HG02623 (cell line): ENCODE results near the gene MLH1.
A peak's percentile ranks its signal among the peaks of the same experiment; 100 is the strongest.
"Not testable (repeated sequence)": the region's sequence is repeated elsewhere in the genome, so short reads cannot be mapped to it uniquely, and the experiment has no call there.

Source experiments
- ATAC-seq: cut with Tn5 transposase; IDR thresholded peaks from one replicate; pipeline ENCODE4 v1.9.1; 2021; ENCODE audit warnings: moderate library complexity; ENCODE audit not compliant: unreplicated experiment

MLH1 gene

DNA sequence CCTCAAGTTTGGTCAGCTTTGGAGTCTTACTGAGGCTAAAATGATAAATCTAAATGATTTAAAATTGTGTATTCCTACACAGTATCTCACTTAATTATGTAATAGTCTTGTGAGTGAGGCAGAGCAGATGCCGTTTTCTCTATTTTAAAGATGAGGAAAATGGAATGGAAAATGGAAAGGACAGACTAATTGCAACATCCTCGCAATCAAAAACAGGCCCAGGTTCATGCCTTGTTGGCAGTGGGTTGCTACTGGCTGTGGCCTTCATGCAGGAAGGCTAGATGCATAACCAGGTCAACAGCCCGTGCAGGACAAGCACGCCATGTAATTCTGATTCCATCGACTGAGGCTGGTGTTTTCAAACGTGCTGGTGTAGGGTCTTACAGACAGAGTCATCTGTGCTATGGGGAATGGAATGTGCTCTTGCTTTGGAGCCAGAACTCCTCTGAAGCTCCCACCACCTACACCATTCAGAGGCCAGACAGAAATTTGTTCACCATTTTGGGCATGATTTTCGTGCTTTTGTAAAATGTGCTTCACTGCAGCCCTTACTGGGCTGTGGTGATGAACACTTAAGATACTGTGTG is 37.9 kb downstream of the MLH1 start:
- no peak for ATAC-seq

GRCh38 chr3:37032961-37033360 is 39.6 kb downstream of the MLH1 start:
- ATAC-seq: no peak

DNA sequence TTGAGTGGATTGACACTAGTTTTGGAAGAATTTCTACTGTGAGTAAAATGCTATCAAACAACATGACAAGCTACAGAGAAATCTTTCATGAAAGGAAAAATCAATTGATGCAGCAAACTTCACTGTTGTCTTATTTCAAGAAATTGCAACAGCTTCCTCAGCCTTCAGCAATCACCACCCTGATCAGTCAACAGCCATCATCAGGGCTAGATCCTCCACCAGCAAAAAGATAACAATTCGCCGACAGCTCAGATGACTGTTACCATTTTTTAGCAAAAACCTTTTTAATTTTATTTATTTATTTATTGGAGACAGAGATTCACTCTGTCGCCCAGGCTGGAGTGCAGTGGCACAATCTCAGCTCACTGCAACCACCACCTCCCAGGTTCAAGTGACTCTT is 44.0 kb downstream of the MLH1 start:
- no peak for ATAC-seq

GRCh38 chr3:37039161-37039846 is 46.0 kb downstream of the MLH1 start:
- no peak for ATAC-seq

DNA sequence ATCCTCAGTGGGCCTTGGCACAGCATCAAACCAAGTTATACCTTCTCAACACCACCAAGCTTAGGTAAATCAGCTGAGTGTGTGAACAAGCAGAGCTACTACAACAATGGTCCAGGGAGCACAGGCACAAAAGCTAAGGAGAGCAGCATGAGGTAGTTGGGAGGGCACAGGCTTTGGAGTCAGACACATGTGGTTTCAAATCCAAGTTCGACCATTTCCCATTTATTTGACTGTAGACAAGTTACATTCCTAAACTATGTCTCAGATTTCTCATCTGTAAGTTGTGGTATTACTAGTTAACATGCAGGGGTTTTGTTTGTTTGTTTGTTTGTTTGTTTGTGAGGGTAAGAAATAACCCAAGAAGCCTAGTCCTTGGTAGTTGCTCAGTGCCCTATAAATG is 46.9 kb downstream of the MLH1 start:
- ATAC-seq: no peak

DNA sequence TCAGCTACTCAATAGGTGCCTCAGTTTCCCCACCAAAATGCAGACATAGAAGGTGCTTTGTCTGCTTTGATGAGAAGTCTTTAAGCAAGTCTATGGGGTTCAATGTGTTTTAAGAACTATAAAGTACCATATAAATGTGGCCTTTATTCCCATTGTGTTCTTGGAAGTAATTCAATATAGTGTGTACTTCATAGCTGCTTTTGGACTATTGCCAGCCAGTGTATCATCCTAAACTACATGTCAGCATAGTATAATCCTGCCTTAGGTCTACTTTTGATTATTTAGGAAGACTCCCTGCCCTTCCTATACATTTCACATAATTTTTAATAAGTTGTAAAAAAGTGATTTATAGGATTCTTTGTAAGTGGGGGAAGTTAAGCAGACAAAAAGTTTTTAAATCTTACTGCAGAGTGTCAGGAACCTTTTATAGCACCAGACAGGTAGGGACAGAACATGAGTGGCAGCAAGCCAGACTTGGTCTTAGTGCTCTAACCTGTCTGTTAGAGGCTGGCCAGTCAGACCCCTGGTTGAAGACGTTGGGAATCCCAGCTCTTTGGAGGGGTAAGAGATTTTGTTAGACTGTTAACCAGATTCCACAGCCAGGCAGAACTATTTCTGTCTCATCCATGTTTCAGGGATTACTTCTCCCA is 48.4 kb downstream of the MLH1 start:
- ATAC-seq: no peak

DNA sequence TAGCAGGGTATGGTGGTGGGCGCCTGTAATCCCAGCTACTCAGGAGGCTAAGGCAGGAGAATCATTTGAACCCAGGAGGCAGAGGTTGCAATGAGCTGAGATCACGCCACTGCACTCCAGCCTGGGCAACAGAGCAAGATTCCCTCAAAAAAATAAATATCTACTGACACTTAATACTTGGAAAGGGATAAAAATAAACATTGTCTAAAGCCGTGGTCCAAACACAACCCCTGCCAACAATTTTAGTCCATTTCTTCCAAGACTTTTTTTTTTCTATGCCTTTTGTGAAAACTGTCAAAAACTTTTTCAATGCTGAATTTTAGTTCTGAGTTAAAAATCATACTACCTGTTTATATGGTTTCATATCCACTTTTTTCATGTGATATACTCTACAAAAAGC is 49.4 kb downstream of the MLH1 start:
- not testable (repeated sequence) for ATAC-seq

GRCh38 chr3:37050282-37050681 is 57.0 kb downstream of the MLH1 start:
- ATAC-seq: no peak

- ATAC-seq: no peak
Measured at GRCh38 chr3:37052860-37053259, 59.5 kb downstream of the MLH1 start.

GRCh38 chr3:37053337-37053736 is 60.0 kb downstream of the MLH1 start:
- no peak for ATAC-seq

DNA sequence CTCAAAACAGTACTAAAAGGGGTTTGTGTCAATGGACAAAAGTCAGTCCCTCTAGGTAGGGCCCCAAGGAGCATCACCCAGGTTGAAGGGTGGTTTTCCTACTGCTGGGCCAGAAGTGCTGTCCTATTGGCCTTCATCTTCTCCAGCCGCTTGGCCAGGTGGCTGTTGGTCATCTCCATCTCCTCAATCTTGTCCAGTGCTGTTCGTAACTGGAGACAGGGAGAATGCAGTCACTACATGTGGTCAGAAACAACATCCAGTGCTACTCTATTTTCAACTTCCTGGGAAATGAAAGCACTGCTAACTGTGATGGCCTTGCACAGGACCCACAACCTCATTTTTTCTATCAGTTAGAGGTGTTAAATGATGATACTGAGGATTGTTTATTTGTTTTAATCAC is 60.4 kb downstream of the MLH1 start:
- ATAC-seq: no peak

GRCh38 chr3:37054370-37054769 is 61.1 kb downstream of the MLH1 start:
- ATAC-seq: peak; percentile 70

DNA sequence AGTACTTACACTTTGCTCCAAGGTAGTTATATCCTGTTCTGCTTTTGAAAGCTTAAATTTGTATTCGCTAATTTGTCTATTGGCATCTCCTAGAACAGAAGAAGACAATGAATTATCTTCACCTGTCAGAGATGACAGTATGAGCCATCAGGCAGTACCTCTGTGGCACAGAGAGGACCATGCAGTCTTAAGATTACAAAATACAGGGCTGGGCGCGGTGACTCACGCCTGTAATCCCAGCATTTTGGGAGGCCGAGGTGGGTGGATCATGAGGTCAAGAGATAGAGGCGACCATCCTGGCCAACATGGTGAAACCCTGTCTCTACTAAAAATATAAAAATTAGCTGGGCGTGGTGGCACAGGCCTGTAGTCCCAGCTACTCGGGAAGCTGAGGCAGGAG is 61.8 kb downstream of the MLH1 start:
- not testable (repeated sequence) for ATAC-seq

DNA sequence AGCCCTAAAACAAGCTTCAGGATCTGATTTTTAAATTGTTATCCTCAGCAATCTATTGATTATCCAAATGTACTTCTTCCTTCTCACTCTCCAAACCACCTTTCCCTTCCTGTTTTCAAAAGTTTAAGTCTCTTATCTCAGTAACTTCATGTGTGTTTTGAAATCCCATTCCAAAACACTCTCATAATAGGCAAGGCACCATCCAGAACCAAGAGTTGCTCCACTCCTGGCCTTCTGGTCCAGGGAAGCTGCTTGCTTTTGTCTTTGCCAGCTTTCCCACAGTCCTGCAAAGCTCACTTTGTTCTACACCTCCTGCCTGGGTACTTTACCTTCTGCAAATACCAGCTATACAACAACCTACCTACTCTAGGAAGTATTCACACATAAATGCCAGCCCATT is 63.5 kb downstream of the MLH1 start:
- ATAC-seq: no peak

GRCh38 chr3:37058117-37058516 is 64.8 kb downstream of the MLH1 start:
- no peak for ATAC-seq

DNA sequence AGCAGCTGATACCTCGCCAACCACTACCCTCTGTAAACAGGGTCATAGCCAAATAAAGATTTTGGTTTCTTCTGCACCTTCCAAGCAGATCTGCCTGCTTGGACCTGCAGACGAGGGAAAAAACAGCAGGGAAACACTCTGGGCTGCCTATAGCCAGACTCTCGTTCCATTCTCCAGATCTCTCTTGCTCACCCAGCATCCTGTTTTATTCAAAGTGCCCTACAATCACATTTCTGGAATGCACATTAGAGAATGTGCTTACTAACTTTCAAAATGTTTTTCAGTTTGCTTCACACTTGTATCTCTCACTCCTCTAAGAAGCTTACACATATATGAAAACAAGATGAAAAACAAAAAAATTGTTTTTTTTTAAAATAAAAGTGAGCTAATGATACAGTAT is 71.4 kb downstream of the MLH1 start:
- ATAC-seq: no peak

DNA sequence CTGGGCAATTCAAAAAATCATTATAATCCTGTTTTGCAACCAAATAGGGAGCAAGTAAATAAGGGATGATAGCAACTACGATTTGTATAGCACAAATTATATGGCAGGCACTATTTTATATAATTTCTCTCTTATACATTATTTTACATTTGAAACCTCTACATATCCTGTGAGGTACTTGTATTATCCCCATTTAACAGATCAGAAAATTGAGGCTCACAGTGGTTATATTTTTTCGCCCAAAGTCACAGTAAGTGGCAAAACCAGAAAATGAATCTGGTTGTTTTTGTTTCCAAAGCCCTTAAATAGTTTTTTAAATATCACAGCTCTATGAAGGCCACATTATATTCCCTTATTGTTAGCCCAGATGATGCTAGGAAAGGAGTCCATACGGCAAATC is 74.3 kb downstream of the MLH1 start:
- ATAC-seq: no peak

- ATAC-seq: no peak
Measured at GRCh38 chr3:37068031-37068430, 74.7 kb downstream of the MLH1 start.

GRCh38 chr3:37071921-37072320 is 78.6 kb downstream of the MLH1 start:
- no peak for ATAC-seq

DNA sequence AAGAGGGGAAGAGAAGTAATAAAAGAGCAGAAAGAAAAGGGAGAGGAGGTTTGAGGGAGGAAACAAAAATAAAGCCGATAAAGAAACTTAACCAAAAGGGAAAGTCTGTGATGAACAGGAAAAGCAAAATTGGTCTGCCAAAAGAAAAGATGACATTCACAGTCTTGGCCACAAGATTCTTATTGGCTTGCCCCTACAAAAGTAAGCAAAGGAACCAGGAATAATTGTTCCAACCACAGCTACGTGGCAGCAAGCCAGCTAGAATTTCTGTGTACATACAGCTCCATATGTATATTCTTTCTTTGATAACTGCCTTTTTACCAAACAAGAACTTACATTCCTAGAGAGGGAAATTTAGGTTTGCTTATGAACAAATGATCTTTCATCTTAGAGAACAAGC is 79.6 kb downstream of the MLH1 start:
- ATAC-seq: no peak

- no peak for ATAC-seq
Measured at GRCh38 chr3:37074178-37074577, 80.9 kb downstream of the MLH1 start.

- ATAC-seq: no peak
Measured at GRCh38 chr3:37075955-37076354, 82.6 kb downstream of the MLH1 start.

DNA sequence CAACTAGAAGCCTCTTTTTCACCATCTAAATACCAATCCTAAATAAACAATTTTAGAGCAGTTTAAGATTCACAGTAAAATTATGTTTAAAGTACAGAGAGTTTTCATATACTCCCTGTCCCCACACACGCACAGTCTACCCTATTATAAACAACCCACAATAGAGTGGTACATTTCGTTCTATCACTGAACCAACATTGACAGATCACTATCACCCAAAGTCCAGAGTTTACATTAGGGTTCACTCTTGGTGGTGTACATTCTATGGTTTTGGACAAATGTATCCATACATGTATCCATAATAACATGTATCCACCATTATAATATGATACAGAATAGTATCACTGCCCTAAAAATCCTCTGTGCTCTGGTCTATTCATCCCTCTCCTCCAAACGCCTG is 89.0 kb downstream of the MLH1 start:
- no peak for ATAC-seq
